IPS-NIHi7 (cell line): ENCODE results near the gene CNN2.

Experiments used
- DNase-seq: peaks from one replicate; pipeline ENCODE4 v3.0.0; 2012; ENCODE audit warnings: mixed read lengths; ENCODE audit errors: extremely low spot score

CNN2 gene

GRCh38 chr19:995051-995827 lies 31.2 kb upstream of the CNN2 start:
- DNase-seq = no peak

GRCh38 chr19:996051-996838 lies 30.2 kb upstream of the CNN2 start:
- DNase-seq = peak; percentile 55

GRCh38 chr19:998064-998463 lies 28.3 kb upstream of the CNN2 start:
- no peak for DNase-seq

- no peak for DNase-seq
These were observed 27.1 kb upstream of the CNN2 start for GRCh38 chr19:999379-999719.

GRCh38 chr19:1000095-1000494 lies 26.3 kb upstream of the CNN2 start, which contains the start of gene GRIN3B:
TSS of gene GRIN3B (plus strand) at chr19:1000419. CDS start at chr19:1000438, 19 bp downstream.
- DNase-seq = peak; percentile 93

- DNase-seq = no peak
These were observed 25.5 kb upstream of the CNN2 start for GRCh38 chr19:1000591-1001537.

GRCh38 chr19:1001538-1002166 lies 24.8 kb upstream of the CNN2 start:
- peak; percentile 85 for DNase-seq

GRCh38 chr19:1002600-1002999 lies 23.8 kb upstream of the CNN2 start:
- DNase-seq = no peak

- no peak for DNase-seq
These were observed 23.1 kb upstream of the CNN2 start for GRCh38 chr19:1003283-1003682.

GRCh38 chr19:1004204-1004802 lies 22.1 kb upstream of the CNN2 start:
- no peak for DNase-seq

- DNase-seq = no peak
These were observed 21.4 kb upstream of the CNN2 start for GRCh38 chr19:1004803-1005664.

- DNase-seq = no peak
These were observed 19.6 kb upstream of the CNN2 start for GRCh38 chr19:1006711-1007398.

GRCh38 chr19:1007399-1008251 lies 18.8 kb upstream of the CNN2 start:
- DNase-seq = no peak

- DNase-seq = no peak
These were observed 18.0 kb upstream of the CNN2 start for GRCh38 chr19:1008268-1009040.

- no peak for DNase-seq
These were observed 17.1 kb upstream of the CNN2 start for GRCh38 chr19:1009041-1009980.

GRCh38 chr19:1009981-1010538 lies 16.3 kb upstream of the CNN2 start:
- DNase-seq = no peak
